Endodermal cell (in vitro differentiated cells): ENCODE data around the gene TRIM62. TPM values are rescaled to one million over a fixed set of nuclear protein-coding genes. Genes with fewer than 3 reads are reported as not detected.
A peak's percentile ranks its signal among the peaks of the same experiment; 100 is the strongest.

ENCODE experiments used
- DNase-seq: peaks from one replicate; pipeline ENCODE4 v3.0.0-alpha.2; 2017
- H3K27ac ChIP-seq: 2 replicates; pipeline ENCODE4 v1.5.1; 2013; ENCODE audit warnings: mild to moderate bottlenecking, low read depth, low read length, moderate library complexity
- H3K27me3 ChIP-seq: 2 replicates; pipeline ENCODE4 v1.6.1; 2013; ENCODE audit warnings: mild to moderate bottlenecking, low read length, moderate library complexity; ENCODE audit not compliant: insufficient read depth, control insufficient read depth, poor library complexity, severe bottlenecking
- H3K36me3 ChIP-seq: 2 replicates; pipeline ENCODE4 v1.7.0; 2013; ENCODE audit warnings: mild to moderate bottlenecking, low read length, moderate library complexity; ENCODE audit not compliant: control insufficient read depth, insufficient read depth
- H3K4me1 ChIP-seq: one replicate; pipeline ENCODE4 v1.7.0; 2013; ENCODE audit warnings: low read length; ENCODE audit not compliant: control insufficient read depth, insufficient read depth
- H3K4me3 ChIP-seq: 2 replicates; pipeline ENCODE4 v1.5.1; 2013; ENCODE audit warnings: mild to moderate bottlenecking, low read length, moderate library complexity
- H3K9ac ChIP-seq: 2 replicates; pipeline ENCODE4 v1.6.1; 2013; ENCODE audit warnings: mild to moderate bottlenecking, low read length, moderate library complexity; ENCODE audit not compliant: poor library complexity, severe bottlenecking; ENCODE audit errors: extremely low read depth
- H3K9me3 ChIP-seq: 2 replicates; pipeline ENCODE4 v1.6.1; 2013; ENCODE audit warnings: mild to moderate bottlenecking, low read length, moderate library complexity; ENCODE audit not compliant: control insufficient read depth
- H3K27ac Mint-ChIP-seq: 2 replicates; pipeline ENCODE4 v1.8.0; 2020; ENCODE audit warnings: mixed read lengths
- H3K27me3 Mint-ChIP-seq: 2 replicates; pipeline ENCODE4 v1.8.0; 2021; ENCODE audit warnings: mild to moderate bottlenecking, mixed read lengths; ENCODE audit not compliant: insufficient read depth
- H3K36me3 Mint-ChIP-seq: 2 replicates; pipeline ENCODE4 v1.8.0; 2020; ENCODE audit warnings: low read depth, mixed read lengths
- H3K4me1 Mint-ChIP-seq: 2 replicates; pipeline ENCODE4 v1.8.0; 2020; ENCODE audit warnings: mixed read lengths
- H3K4me3 Mint-ChIP-seq: 2 replicates; pipeline ENCODE4 v1.8.0; 2020; ENCODE audit warnings: mild to moderate bottlenecking, moderate library complexity, mixed read lengths
- H3K9me3 Mint-ChIP-seq: 2 replicates; pipeline ENCODE4 v1.8.0; 2020; ENCODE audit warnings: mild to moderate bottlenecking, mixed read lengths
- WGBS, 2 experiments: methylation state at CpG; one replicate each; pipeline versions ENCODE4 v1.1.5 to v1.1.7; 2013; ENCODE audit warnings: missing lambda C conversion rate in 2 of 2, mixed read lengths in 1 of 2; ENCODE audit not compliant: insufficient coverage in 1 of 2, insufficient read length in 1 of 2; 5-methylcytosine and 5-hydroxymethylcytosine counted together
- total RNA-seq, 2 donors: library from RNA; stranded (reverse); fragmentation: NEBNext Ultra II Directional in 1 of 2; extraction: Animal tissue kit (Norgen Biotek cat#: 25700) in 1 of 2; gene quantifications; 2 replicates in 1 of 2; 3 replicates in 1 of 2; pipeline ENCODE4 v1.2.1, GENCODE V29; 2021
- TF ChIP-seq, protein P1 (sequence below): fragments of 200-600 bp; sonication (generic); conservative IDR thresholded peaks from 2 replicates; pipeline ENCODE4 v1.5.0; 2021; ENCODE audit warnings: antibody characterized with exemption, mild to moderate bottlenecking

The TRIM62 gene
- total RNA-seq, 2 donors from 2014 or later = 5.1 to 6.0 TPM

- Histone ChIP-seq H3K4me3 (no peak overlapping the region), H3K4me1 (no peaks in the 10 kb centered on the region), H3K27ac (no peak overlapping the region), H3K9ac (no peak overlapping the region), H3K9me3 (no peaks in the 10 kb centered on the region), H3K36me3 (no peaks in the 10 kb centered on the region), H3K27me3 (no peaks in the 10 kb centered on the region)
- H3K4me1 Mint-ChIP-seq = peaks cover 6% of the 10 kb centered on the region
- no peak for DNase-seq
- peaks cover 4% of the 10 kb centered on the region for H3K27me3 Mint-ChIP-seq
- WGBS, 2 experiments = 96 to 100% methylated on average over 2 of the region's 2 CpGs
- TF ChIP-seq, protein P1, sequence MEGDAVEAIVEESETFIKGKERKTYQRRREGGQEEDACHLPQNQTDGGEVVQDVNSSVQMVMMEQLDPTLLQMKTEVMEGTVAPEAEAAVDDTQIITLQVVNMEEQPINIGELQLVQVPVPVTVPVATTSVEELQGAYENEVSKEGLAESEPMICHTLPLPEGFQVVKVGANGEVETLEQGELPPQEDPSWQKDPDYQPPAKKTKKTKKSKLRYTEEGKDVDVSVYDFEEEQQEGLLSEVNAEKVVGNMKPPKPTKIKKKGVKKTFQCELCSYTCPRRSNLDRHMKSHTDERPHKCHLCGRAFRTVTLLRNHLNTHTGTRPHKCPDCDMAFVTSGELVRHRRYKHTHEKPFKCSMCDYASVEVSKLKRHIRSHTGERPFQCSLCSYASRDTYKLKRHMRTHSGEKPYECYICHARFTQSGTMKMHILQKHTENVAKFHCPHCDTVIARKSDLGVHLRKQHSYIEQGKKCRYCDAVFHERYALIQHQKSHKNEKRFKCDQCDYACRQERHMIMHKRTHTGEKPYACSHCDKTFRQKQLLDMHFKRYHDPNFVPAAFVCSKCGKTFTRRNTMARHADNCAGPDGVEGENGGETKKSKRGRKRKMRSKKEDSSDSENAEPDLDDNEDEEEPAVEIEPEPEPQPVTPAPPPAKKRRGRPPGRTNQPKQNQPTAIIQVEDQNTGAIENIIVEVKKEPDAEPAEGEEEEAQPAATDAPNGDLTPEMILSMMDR = no peak
- peaks cover 6% of the 10 kb centered on the region for H3K9me3 Mint-ChIP-seq
- peaks cover 15% of the 10 kb centered on the region for H3K36me3 Mint-ChIP-seq
- H3K27ac Mint-ChIP-seq = no peak overlapping the region
- H3K4me3 Mint-ChIP-seq = no peak overlapping the region
Measured at GRCh38 chr1:33162141-33162540, 19.7 kb downstream of the TRIM62 start.

- no peak overlapping the region for H3K9ac ChIP-seq
- 66 to 74% methylated on average over 15 to 25 of the region's 25 CpGs for WGBS, 2 experiments
- peaks cover 6% of the 10 kb centered on the region for H3K4me1 Mint-ChIP-seq
- H3K4me3 ChIP-seq = no peak overlapping the region
- no peak overlapping the region for H3K4me3 Mint-ChIP-seq
- no peaks in the 10 kb centered on the region for H3K4me1 ChIP-seq
- peak overlapping the region; percentile 87 for H3K27ac ChIP-seq
- no peaks in the 10 kb centered on the region for H3K36me3 ChIP-seq
- no peak overlapping the region for H3K27ac Mint-ChIP-seq
- H3K36me3 Mint-ChIP-seq = peaks cover 12% of the 10 kb centered on the region
- no peaks in the 10 kb centered on the region for H3K27me3 ChIP-seq
- TF ChIP-seq, protein P1 = no peak
- H3K9me3 ChIP-seq = no peaks in the 10 kb centered on the region
- no peak for DNase-seq
- H3K27me3 Mint-ChIP-seq = peaks cover 4% of the 10 kb centered on the region
- H3K9me3 Mint-ChIP-seq = peaks cover 6% of the 10 kb centered on the region
Measured at GRCh38 chr1:33161061-33161681, 20.7 kb downstream of the TRIM62 start.

- Histone ChIP-seq H3K9ac (no peak overlapping the region), H3K4me3 (no peak overlapping the region), H3K27me3 (no peaks in the 10 kb centered on the region), H3K9me3 (no peaks in the 10 kb centered on the region), H3K4me1 (no peaks in the 10 kb centered on the region), H3K36me3 (no peaks in the 10 kb centered on the region), H3K27ac (no peak overlapping the region)
- TF ChIP-seq, protein P1 = no peak
- 93 to 95% methylated on average over 13 to 26 of the region's 26 CpGs for WGBS, 2 experiments
- Mint-ChIP-seq H3K36me3 (peaks cover 8% of the 10 kb centered on the region), H3K27me3 (no peaks in the 10 kb centered on the region), H3K4me1 (peaks cover 6% of the 10 kb centered on the region), H3K9me3 (no peaks in the 10 kb centered on the region), H3K27ac (no peak overlapping the region), H3K4me3 (no peak overlapping the region)
- no peak for DNase-seq
Measured at GRCh38 chr1:33159577-33159976, 22.3 kb downstream of the TRIM62 start.
